K562 (cell line): ENCODE data around the gene CCL2.

Experiments
- ATF3 ChIP-seq, 2 experiments: fragments of 450-650 bp in 1 of 2; sonication (generic) in 1 of 2; formaldehyde crosslinking in 1 of 2; IDR thresholded peaks in 1 of 2; conservative IDR thresholded peaks in 1 of 2; 2 replicates each; pipeline versions ENCODE4 v1.6.1 to v1.8.1; 2016 to 2023; ENCODE audit warnings: mild to moderate bottlenecking in 2 of 2, moderate library complexity in 2 of 2, inconsistent platforms in 1 of 2, missing genetic modification reagents in 1 of 2
- CREB3 ChIP-seq: fragments of 450-650 bp; conservative IDR thresholded peaks from 2 replicates; pipeline ENCODE4 v1.6.1; 2016; ENCODE audit warnings: missing genetic modification characterization, low read depth, mild to moderate bottlenecking, missing compliant biosample characterization, moderate library complexity
- E4F1 ChIP-seq: fragments of 250-450 bp; sonication (Bioruptor Pico); IDR thresholded peaks from 2 replicates; pipeline ENCODE4 v1.5.0; 2021; ENCODE audit warnings: mild to moderate bottlenecking, borderline replicate concordance
- EP300 ChIP-seq: IDR thresholded peaks from 2 replicates; pipeline ENCODE4 v1.6.1; 2012; ENCODE audit warnings: low read length, improper control_type of control experiment
- EZH2 ChIP-seq: IDR thresholded peaks from 2 replicates; pipeline ENCODE4 v1.6.1; 2012; ENCODE audit warnings: low read depth, mild to moderate bottlenecking, inconsistent platforms, low read length, borderline replicate concordance
- KAT2B ChIP-seq: IDR thresholded peaks from one replicate; pipeline ENCODE4 v1.6.1; 2012; ENCODE audit warnings: low read depth, mild to moderate bottlenecking, control low read depth, inconsistent platforms, low read length, moderate library complexity
- MAFK ChIP-seq: IDR thresholded peaks from 2 replicates; pipeline ENCODE4 v1.6.1; 2011; ENCODE audit warnings: low read length, improper control_type of control experiment
- POU5F1 ChIP-seq: fragments of 150-350 bp; IDR thresholded peaks from 2 replicates; pipeline ENCODE4 v1.6.1; 2014; ENCODE audit warnings: borderline replicate concordance, low read length, low read depth, mild to moderate bottlenecking; ENCODE audit not compliant: partially characterized antibody
- SLC30A9 ChIP-seq: fragments of 250-450 bp; sonication (Bioruptor Pico); IDR thresholded peaks from 2 replicates; pipeline ENCODE4 v1.8.0; 2022; ENCODE audit warnings: mild to moderate bottlenecking, moderate library complexity
- TAF1 ChIP-seq: IDR thresholded peaks from 2 replicates; pipeline ENCODE4 v1.6.1; 2011; ENCODE audit warnings: mild to moderate bottlenecking, low read length, moderate library complexity; ENCODE audit not compliant: insufficient read depth, control insufficient read depth, severe bottlenecking; ENCODE audit errors: extremely low read depth
- TCFL5 ChIP-seq: fragments of 250-450 bp; sonication (Bioruptor Pico); conservative IDR thresholded peaks from 2 replicates; pipeline ENCODE4 v1.6.1; 2021; ENCODE audit warnings: mild to moderate bottlenecking, moderate library complexity, matching md5 sums
- USF1 ChIP-seq: sonication (generic); formaldehyde crosslinking; IDR thresholded peaks from 2 replicates; pipeline ENCODE4 v1.9.0; 2022; ENCODE audit warnings: mild to moderate bottlenecking, missing genetic modification reagents

GRCh38 chr17:34305061-34305460 lies 50.0 kb downstream of the CCL2 start:
- TF ChIP-seq KAT2B: no peak
- no peak for TF ChIP-seq EP300
- no peak for TF ChIP-seq ATF3 (IDR thresholded peaks at IDR 0.05)
- TF ChIP-seq ATF3 (CRISPR knock-in tag; conservative IDR thresholded peaks at IDR 0.05): no peak
- no peak for TF ChIP-seq USF1 (CRISPR knock-in tag)
- TF ChIP-seq POU5F1: no peak
- TF ChIP-seq TAF1: no peak
- no peak for TF ChIP-seq CREB3
- no peak for TF ChIP-seq E4F1 (CRISPR knock-in tag)
- TF ChIP-seq EZH2: no peak
- TF ChIP-seq MAFK: no peak
- no peak for TF ChIP-seq SLC30A9
- TF ChIP-seq TCFL5 (CRISPR knock-in tag): no peak
